SK-N-DZ (cell line): Measurements from ENCODE around the gene RBM5. TPM values are rescaled to one million over a fixed set of nuclear protein-coding genes. Genes with fewer than 3 reads are reported as not detected.
A peak's percentile ranks its signal among the peaks of the same experiment; 100 is the strongest.
"Not testable (repeated sequence)": the region's sequence is repeated elsewhere in the genome, so short reads cannot be mapped to it uniquely, and the experiment has no call there.

Experiments used
- DNase-seq: peaks from one replicate; pipeline ENCODE4 v3.0.0-alpha.2; 2015; ENCODE audit warnings: low spot score
- polyA plus RNA-seq, 2 experiments: library from polyadenylated mRNA; depleted of rRNA; stranded (reverse); fragments of >200 nt; gene quantifications; 2 replicates each; pipeline ENCODE4 v1.2.3, GENCODE V29; 2014

The RBM5 gene
- polyA plus RNA-seq (2014; cell fraction: cytosol; rRNA removed), result 77.0 and 116 TPM in 2 replicates
- polyA plus RNA-seq (2014; cell fraction: nucleus; rRNA removed), result 433 and 442 TPM in 2 replicates

GRCh38 chr3:50088725-50089608 is at the start of gene RBM5:
Gene RBM5 (plus strand): TSS chr3:50088919. CDS start chr3:50090435, 1,516 bp downstream.
- peak; percentile 87 for DNase-seq

GRCh38 chr3:50044976-50045375 is 43.7 kb upstream of the RBM5 start:
- DNase-seq, result no peak

GRCh38 chr3:50047426-50047825 is 41.3 kb upstream of the RBM5 start:
- DNase-seq, result no peak

GRCh38 chr3:50050361-50050760 is 38.4 kb upstream of the RBM5 start:
- no peak for DNase-seq

GRCh38 chr3:50057756-50058155 is 31.0 kb upstream of the RBM5 start:
- no peak for DNase-seq

GRCh38 chr3:50068134-50068533 is 20.6 kb upstream of the RBM5 start:
- DNase-seq, result no peak

GRCh38 chr3:50078091-50078490 is 10.6 kb upstream of the RBM5 start:
- no peak for DNase-seq

GRCh38 chr3:50078622-50079021 is 10.1 kb upstream of the RBM5 start:
- DNase-seq, result no peak

- not testable (repeated sequence) for DNase-seq
Measured at GRCh38 chr3:50084951-50085350, 3.8 kb upstream of the RBM5 start.

- no peak for DNase-seq
Measured at GRCh38 chr3:50089609-50089945, 858 bp downstream of the RBM5 start.

- no peak for DNase-seq
Measured at GRCh38 chr3:50090984-50091383, 2.3 kb downstream of the RBM5 start.

- no peak for DNase-seq
Measured at GRCh38 chr3:50095352-50095998, 6.8 kb downstream of the RBM5 start.

- DNase-seq, result no peak
Measured at GRCh38 chr3:50100386-50100785, 11.7 kb downstream of the RBM5 start.

- DNase-seq, result no peak
Measured at GRCh38 chr3:50100956-50101845, 12.5 kb downstream of the RBM5 start.

GRCh38 chr3:50102558-50102957 is 13.8 kb downstream of the RBM5 start:
- no peak for DNase-seq

GRCh38 chr3:50111757-50112156 is 23.0 kb downstream of the RBM5 start:
- no peak for DNase-seq

- no peak for DNase-seq
Measured at GRCh38 chr3:50112462-50112861, 23.7 kb downstream of the RBM5 start.

- no peak for DNase-seq
Measured at GRCh38 chr3:50117120-50117519, 28.4 kb downstream of the RBM5 start.

GRCh38 chr3:50118237-50118636 is 29.5 kb downstream of the RBM5 start:
- no peak for DNase-seq

GRCh38 chr3:50119786-50120185 is 31.1 kb downstream of the RBM5 start:
- DNase-seq, result no peak

GRCh38 chr3:50120364-50121071 is 31.8 kb downstream of the RBM5 start:
- DNase-seq, result no peak
